K562 (cell line): ENCODE measurements around the gene MCM7. TPM values are rescaled to one million over a fixed set of nuclear protein-coding genes. Genes with fewer than 3 reads are reported as not detected.

ENCODE experiments used
- ATAC-seq: fragments of 200-7000 bp; cut with Tn5 transposase; 3 replicates; pipeline ENCODE4 v1.9.1; 2020; ENCODE audit warnings: moderate library complexity
- BruUV-seq: library from RNA; stranded (reverse); fragments of 400-500 nt; replicated peaks from 2 replicates; lab custom pipeline; 2021; lab: Mats Ljungman, UMichigan
- CTCF ChIA-PET: fragments of 300-600 bp; formaldehyde crosslinking; extraction: SDS; loops from one replicate; lab custom pipeline; 2021; ENCODE audit warnings: low intra/inter-chr PET ratio; lab: Yijun Ruan, JAX
- POLR2A ChIA-PET: fragments of 300-600, 350-650 bp; sonication (Branson Sonifier 250); formaldehyde crosslinking; extraction: SDS; loops from one replicate; lab custom pipeline; 2021; ENCODE audit warnings: antibody characterized with exemption, inconsistent platforms; lab: Yijun Ruan, JAX
- DNase-seq, 4 experiments: peaks; one replicate each; pipeline versions ENCODE4 v3.0.0 to v3.0.0-alpha.2; 2011 to 2018; ENCODE audit warnings: low spot score in 3 of 4, mixed read lengths in 3 of 4; ENCODE audit errors: extremely low read depth in 1 of 4
- FAIRE-seq: peaks from 2 replicates; lab custom pipeline; 2011; peaks lifted over from hg19 to GRCh38; lab: Jason Lieb, UNC
- H2AFZ ChIP-seq: 2 replicates; pipeline ENCODE4 v1.6.0; 2011; ENCODE audit warnings: low read depth, low read length, control low read depth, inconsistent platforms
- H3K27ac ChIP-seq: fragments of 200-600 bp; 3 replicates; pipeline ENCODE4 v1.8.0; 2011; ENCODE audit warnings: low read depth, mild to moderate bottlenecking, control low read depth, inconsistent platforms, low read length, moderate library complexity, mixed read lengths; ENCODE audit errors: extremely low read depth
- H3K27me3 ChIP-seq, 2 experiments: fragments of 300-600 bp in 1 of 2; 2 replicates in 1 of 2; 3 replicates in 1 of 2; pipeline versions ENCODE4 v1.6.0 to v1.8.0; 2011; ENCODE audit warnings: inconsistent platforms in 2 of 2, low read length in 2 of 2, mild to moderate bottlenecking in 1 of 2, mixed read lengths in 1 of 2, moderate library complexity in 1 of 2; ENCODE audit not compliant: control insufficient read depth in 2 of 2, insufficient read depth in 2 of 2
- H3K36me3 ChIP-seq: fragments of 300-600 bp; 3 replicates; pipeline ENCODE4 v1.8.0; 2011; ENCODE audit warnings: mild to moderate bottlenecking, low read length, inconsistent platforms; ENCODE audit not compliant: control insufficient read depth, insufficient read depth
- H3K4me1 ChIP-seq, 2 experiments: fragments of 200-600 bp in 1 of 2; replicated peaks in 1 of 2; 2 replicates in 1 of 2; 3 replicates in 1 of 2; pipeline versions ENCODE4 v1.5.1 to v1.8.0; 2011; ENCODE audit warnings: inconsistent platforms in 2 of 2, low read length in 2 of 2, mild to moderate bottlenecking in 1 of 2, mixed read lengths in 1 of 2, moderate library complexity in 1 of 2; ENCODE audit not compliant: control insufficient read depth in 2 of 2, insufficient read depth in 2 of 2
- H3K4me2 ChIP-seq: 2 replicates; pipeline ENCODE4 v1.6.1; 2011; ENCODE audit warnings: low read length, control low read depth, inconsistent platforms, mixed read lengths; ENCODE audit not compliant: insufficient read depth
- H3K4me3 ChIP-seq: fragments of 200-600 bp; sonication (generic), shearing (Covaris generic); 2 replicates; pipeline ENCODE4 v1.5.1; 2016; ENCODE audit warnings: control low read depth, inconsistent platforms
- H3K79me2 ChIP-seq: fragments of 200-600 bp; 3 replicates; pipeline ENCODE4 v1.8.0; 2011; ENCODE audit warnings: low read length, inconsistent platforms; ENCODE audit not compliant: control insufficient read depth, insufficient read depth
- H3K9ac ChIP-seq, 2 experiments: 2 replicates each; pipeline versions ENCODE4 v1.6.0 to v1.6.1; 2011; ENCODE audit warnings: low read depth in 2 of 2, low read length in 2 of 2, control low read depth in 1 of 2, inconsistent platforms in 1 of 2, mild to moderate bottlenecking in 1 of 2, mixed read lengths in 1 of 2; ENCODE audit not compliant: insufficient read depth in 1 of 2
- H3K9me1 ChIP-seq: one replicate; pipeline ENCODE4 v1.6.0; 2011; ENCODE audit warnings: inconsistent platforms, mild to moderate bottlenecking, low read length, moderate library complexity; ENCODE audit not compliant: control insufficient read depth, insufficient read depth
- H3K9me3 ChIP-seq: replicated peaks from 2 replicates; pipeline ENCODE4 v1.5.1; 2011; ENCODE audit warnings: low read depth, low read length, inconsistent platforms; ENCODE audit not compliant: control insufficient read depth, insufficient read depth
- H4K20me1 ChIP-seq: replicated peaks from 2 replicates; pipeline ENCODE4 v1.6.1; 2011; ENCODE audit warnings: low read length, inconsistent platforms, mixed read lengths; ENCODE audit not compliant: control insufficient read depth, insufficient read depth
- ARID2 ChIP-seq: fragments of 450-650 bp; IDR thresholded peaks from 2 replicates; pipeline ENCODE4 v1.6.1; 2017; ENCODE audit warnings: antibody characterized with exemption, mild to moderate bottlenecking
- COPS2 ChIP-seq: fragments of 450-650 bp; conservative IDR thresholded peaks from 2 replicates; pipeline ENCODE4 v1.6.1; 2016; ENCODE audit warnings: mild to moderate bottlenecking, moderate library complexity
- DIDO1 ChIP-seq: fragments of 450-650 bp; IDR thresholded peaks from 2 replicates; pipeline ENCODE4 v1.6.1; 2016; ENCODE audit warnings: low read depth, missing biosample characterization, missing genetic modification characterization
- FIP1L1 ChIP-seq: fragments of 200-400 bp; formaldehyde crosslinking; IDR thresholded peaks from 2 replicates; pipeline ENCODE4 v1.6.1; 2018; ENCODE audit warnings: mild to moderate bottlenecking, low read depth, low read length; ENCODE audit not compliant: poor library complexity, severe bottlenecking
- HEY1 ChIP-seq: fragments of 250-450 bp; sonication (Bioruptor Pico); IDR thresholded peaks from 2 replicates; pipeline ENCODE4 v1.5.0; 2020; ENCODE audit warnings: mild to moderate bottlenecking, moderate library complexity, borderline replicate concordance
- IRF9 ChIP-seq: fragments of 450-650 bp; IDR thresholded peaks from 2 replicates; pipeline ENCODE4 v1.6.1; 2016; ENCODE audit warnings: missing biosample characterization, missing genetic modification characterization
- RBM15 ChIP-seq: fragments of 200-400 bp; formaldehyde crosslinking; IDR thresholded peaks from 2 replicates; pipeline ENCODE4 v1.6.1; 2018; ENCODE audit warnings: mild to moderate bottlenecking, low read length, moderate library complexity; ENCODE audit not compliant: insufficient read depth
- THRA ChIP-seq: fragments of 450-650 bp; IDR thresholded peaks from 2 replicates; pipeline ENCODE4 v1.6.1; 2017; ENCODE audit warnings: mild to moderate bottlenecking, moderate library complexity
- ZNF316 ChIP-seq: fragments of 450-650 bp; IDR thresholded peaks from 2 replicates; pipeline ENCODE4 v1.6.1; 2016
- ZNF318 ChIP-seq, 2 experiments: fragments of 450-650 bp; IDR thresholded peaks; 2 replicates each; pipeline ENCODE4 v1.6.1; 2016; ENCODE audit warnings: mild to moderate bottlenecking in 2 of 2, borderline replicate concordance in 1 of 2, low read depth in 1 of 2, moderate library complexity in 1 of 2
- ZNF589 ChIP-seq: fragments of 200-800 bp; sonication (Bioruptor generic); IDR thresholded peaks from 2 replicates; pipeline ENCODE4 v1.6.1; 2016; ENCODE audit warnings: low read depth, missing genetic modification characterization, missing compliant biosample characterization
- WGBS: fragments of 100-300 bp; shearing (Covaris generic); methylation state at CpG from one replicate; pipeline ENCODE4 v1.1.6; 2016; ENCODE audit warnings: low coverage, mixed read lengths; ENCODE audit not compliant: insufficient coverage; ENCODE audit errors: missing lambda C conversion rate; 5-methylcytosine and 5-hydroxymethylcytosine counted together
- in situ Hi-C: fragments of 300-500 bp; cut with MboI; formaldehyde crosslinking; loops from 4 replicates; pipeline ENCODE4 v1.15.0; 2018; ENCODE audit warnings: inconsistent platforms, mixed read lengths
- intact Hi-C: fragments of 100-400 bp; cut with micrococcal nuclease; formaldehyde crosslinking; loops from 2 replicates; pipeline ENCODE4 v1.14.2; 2022
- polyA plus RNA-seq, 8 experiments: library from polyadenylated mRNA; depleted of rRNA in 4 of 8; stranded (reverse) in 5 of 8; unstranded in 3 of 8; fragments of >200 nt; fragmentation: Nextera tagmentation in 2 of 8; fragmentation: Illumina TruSeq in 1 of 8; extraction: Ambion mirVana in 2 of 8; extraction: Trizol in 1 of 8; gene quantifications; 2 replicates each; pipeline versions ENCODE4 v1.2.1 to v1.2.3, GENCODE V29; 2011 to 2014; ENCODE audit warnings: inconsistent platforms in 1 of 8, missing spikeins in 1 of 8
- total RNA-seq, 7 experiments: library from RNA; depleted of rRNA in 6 of 7; stranded (reverse); fragments of >200 nt in 6 of 7; fragmentation: Illumina TruSeq in 2 of 7; extraction: Trizol in 2 of 7; gene quantifications; 2 replicates each; pipeline versions ENCODE4 v1.2.1 to v1.2.3, GENCODE V29; 2011 to 2021; ENCODE audit warnings: low replicate concordance in 1 of 7

The MCM7 gene
- total and polyA plus RNA-seq, 9 of the 15 experiments (the other 6 are each of a cell fraction or from before 2014, with no cell fraction given), result 329 to 856 (median 437) TPM

- DNase-seq (no peak), FAIRE-seq (no peak), ATAC-seq (no peak)
- ChIA-PET POLR2A (interaction anchor here (0.6 to 4.4 kb wide), 16 partner anchors 9 to 346 kb away, joined by 3 to 20 read pairs (median 4); partner anchors contain the start of genes AP4M1, LAMTOR4, MCM7 and ZCWPW1), CTCF (interaction anchor here (2.2 kb wide), 1 partner anchor 170 kb away, joined by 8 read pairs; no protein-coding TSS in a partner anchor)
- Histone ChIP-seq H3K9me1 (peaks cover 4% of the 10 kb centered on the region), H3K27me3 (no peaks in the 10 kb centered on the region), H3K4me3 (peak overlapping the region; percentile 67), H3K4me2 (peak overlapping the region; percentile 78), H4K20me1 (no peaks in the 10 kb centered on the region), H3K27ac (peak overlapping the region; percentile 90), H3K9ac (peak overlapping the region in 1 of 2 experiments; percentile 88; a peak in 3 of 4 replicates), H2AFZ (peak overlapping the region; percentile 96), H3K9me3 (no peaks in the 10 kb centered on the region), H3K36me3 (peaks cover 21% of the 10 kb centered on the region), H3K79me2 (peaks cover 35% of the 10 kb centered on the region), H3K4me1 (peaks cover 18 to 31% of the 10 kb centered on the region in 2 experiments; a peak in 4 of 5 replicates)
- no TSS peak for BruUV-seq
- in situ Hi-C loops, result no loop called here
- intact Hi-C loops, result loop anchor here (1.0 to 5.0 kb wide), 4 partner anchors 18 to 71 kb away; partner anchors contain the start of genes AP4M1, CNPY4, MBLAC1 and MCM7
- WGBS, result 40% methylated on average over 4 of the region's 4 CpGs
- TF ChIP-seq FIP1L1 (no peak), ZNF589 (CRISPR knock-in tag) (no peak), ZNF316 (0 out of 2 replicates have a peak, but pooled peaks have one; percentile 30), COPS2 (no peak), HEY1 (CRISPR knock-in tag) (no peak), IRF9 (peak; percentile 63; the same call in 1 of the 2 replicates), THRA (no peak; the same call in 1 of the 2 replicates), ZNF318 (IDR thresholded peaks at IDR 0.05; ENCODE audit: borderline replicate concordance in 1 of 2, low read depth in 1 of 2) (peak in 1 of 2 experiments; percentile 36; a peak in 1 of 4 replicates), ARID2 (0 out of 2 replicates have a peak, but pooled peaks have one; percentile 22), DIDO1 (0 out of 2 replicates have a peak, but pooled peaks have one; percentile 22), RBM15 (no peak)
These were observed 18.2 kb downstream of the MCM7 start for GRCh38 chr7:100082978-100083377.
